HCT116 (cell line): Measurements from ENCODE around the gene CARD14.

Experiments used
- EZH2phosphoT487 ChIP-seq: fragments of 200-600 bp; IDR thresholded peaks from 2 replicates; pipeline ENCODE4 v1.6.1; 2018; ENCODE audit warnings: antibody characterized with exemption, borderline replicate concordance
- YY1 ChIP-seq: IDR thresholded peaks from 2 replicates; pipeline ENCODE4 v1.6.1; 2011; ENCODE audit warnings: low read length, low read depth, moderate library complexity, mild to moderate bottlenecking; ENCODE audit not compliant: insufficient replicate concordance; ENCODE audit errors: extremely low read depth
- TF ChIP-seq, protein P1 (sequence below), 3 experiments: fragments of 200-600 bp in 1 of 3; sonication (generic) in 1 of 3; IDR thresholded peaks in 2 of 3; conservative IDR thresholded peaks in 1 of 3; 2 replicates each; pipeline ENCODE4 v1.5.1; 2012 to 2017; ENCODE audit warnings: low read depth in 2 of 3, low read length in 2 of 3, antibody characterized with exemption in 1 of 3, borderline replicate concordance in 1 of 3, control low read depth in 1 of 3, mild to moderate bottlenecking in 1 of 3, mixed read lengths in 1 of 3, mixed run types in 1 of 3, moderate library complexity in 1 of 3; ENCODE audit not compliant: insufficient read depth in 1 of 3

- TF ChIP-seq, protein P1, sequence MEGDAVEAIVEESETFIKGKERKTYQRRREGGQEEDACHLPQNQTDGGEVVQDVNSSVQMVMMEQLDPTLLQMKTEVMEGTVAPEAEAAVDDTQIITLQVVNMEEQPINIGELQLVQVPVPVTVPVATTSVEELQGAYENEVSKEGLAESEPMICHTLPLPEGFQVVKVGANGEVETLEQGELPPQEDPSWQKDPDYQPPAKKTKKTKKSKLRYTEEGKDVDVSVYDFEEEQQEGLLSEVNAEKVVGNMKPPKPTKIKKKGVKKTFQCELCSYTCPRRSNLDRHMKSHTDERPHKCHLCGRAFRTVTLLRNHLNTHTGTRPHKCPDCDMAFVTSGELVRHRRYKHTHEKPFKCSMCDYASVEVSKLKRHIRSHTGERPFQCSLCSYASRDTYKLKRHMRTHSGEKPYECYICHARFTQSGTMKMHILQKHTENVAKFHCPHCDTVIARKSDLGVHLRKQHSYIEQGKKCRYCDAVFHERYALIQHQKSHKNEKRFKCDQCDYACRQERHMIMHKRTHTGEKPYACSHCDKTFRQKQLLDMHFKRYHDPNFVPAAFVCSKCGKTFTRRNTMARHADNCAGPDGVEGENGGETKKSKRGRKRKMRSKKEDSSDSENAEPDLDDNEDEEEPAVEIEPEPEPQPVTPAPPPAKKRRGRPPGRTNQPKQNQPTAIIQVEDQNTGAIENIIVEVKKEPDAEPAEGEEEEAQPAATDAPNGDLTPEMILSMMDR (IDR thresholded peaks at IDR 0.05 in 2 of 3, conservative IDR thresholded peaks at IDR 0.05 in 1 of 3; ENCODE audit: borderline replicate concordance in 1 of 3, insufficient read depth in 1 of 3, low read depth in 2 of 3, low read length in 2 of 3) = no peak
- TF ChIP-seq EZH2phosphoT487 (no peak), YY1 (no peak)
Measured at GRCh38 chr17:80227666-80228065, 57.8 kb downstream of the CARD14 start.
